ENCODE results near the gene SEC61A2.

SEC61A2 gene

GRCh38 chr10:12207114-12207513, 77.6 kb downstream of the SEC61A2 start:
- POLR2A ChIA-PET: interaction anchor here (0.6 kb wide), 1 partner anchor 72 kb away, joined by 10 read pairs; no protein-coding TSS in a partner anchor

DNA sequence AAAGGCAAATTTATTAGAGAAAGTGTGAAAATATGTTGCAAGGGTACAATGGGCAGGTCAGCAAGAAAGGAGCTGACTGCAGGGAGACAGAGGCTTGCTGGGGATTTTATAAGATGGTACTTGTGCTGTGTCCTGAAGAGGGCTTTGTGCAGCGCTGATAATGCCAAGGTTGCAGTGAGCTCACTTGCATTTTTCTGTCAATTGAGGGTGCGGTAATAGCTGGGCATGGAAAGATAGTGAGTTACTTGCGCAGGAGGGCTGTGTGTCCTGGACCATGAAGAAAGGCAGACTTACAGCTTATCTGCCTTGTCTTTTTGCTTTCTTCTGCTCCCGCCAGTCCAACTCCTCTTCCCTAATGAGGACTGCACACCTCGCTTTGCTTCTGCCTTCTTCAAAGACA, 79.0 kb downstream of the SEC61A2 start:
- DNase-seq (ENCODE audit: extremely low spot score): no peak
- TF ChIP-seq CTCF (IDR thresholded peaks at IDR 0.05; ENCODE audit: control extremely low read depth, extremely low read depth, low read depth, missing control alignments): no peak
- ChIA-PET CTCF (interaction anchor here (0.9 to 1.3 kb wide), 3 partner anchors 8 to 503 kb away, joined by 3 to 5 read pairs (median 3); no protein-coding TSS in a partner anchor), POLR2A (no interaction called here)

More at GRCh38 chr10:12207114-12207513, 77.6 kb downstream of the SEC61A2 start:
- no peak for TF ChIP-seq CTCF (IDR thresholded peaks at IDR 0.05; ENCODE audit: control extremely low read depth, extremely low read depth, low read depth, missing control alignments)
- CTCF ChIA-PET: interaction anchor here (1.0 to 1.3 kb wide), 2 partner anchors 15 to 505 kb away, joined by 3 read pairs; no protein-coding TSS in a partner anchor
- DNase-seq (ENCODE audit: extremely low spot score): no peak

GRCh38 chr10:12212454-12212853, 83.0 kb downstream of the SEC61A2 start:
- no peak for DNase-seq (ENCODE audit: extremely low spot score)
- ChIA-PET CTCF (interaction anchor here (0.7 to 4.4 kb wide), 5 partner anchors 9 to 690 kb away, joined by 3 to 22 read pairs (median 6); partner anchors contain the start of genes CDC123 and NUDT5), POLR2A (no interaction called here)
- TF ChIP-seq CTCF (IDR thresholded peaks at IDR 0.05; ENCODE audit: control extremely low read depth, extremely low read depth, low read depth, missing control alignments): no peak

DNA sequence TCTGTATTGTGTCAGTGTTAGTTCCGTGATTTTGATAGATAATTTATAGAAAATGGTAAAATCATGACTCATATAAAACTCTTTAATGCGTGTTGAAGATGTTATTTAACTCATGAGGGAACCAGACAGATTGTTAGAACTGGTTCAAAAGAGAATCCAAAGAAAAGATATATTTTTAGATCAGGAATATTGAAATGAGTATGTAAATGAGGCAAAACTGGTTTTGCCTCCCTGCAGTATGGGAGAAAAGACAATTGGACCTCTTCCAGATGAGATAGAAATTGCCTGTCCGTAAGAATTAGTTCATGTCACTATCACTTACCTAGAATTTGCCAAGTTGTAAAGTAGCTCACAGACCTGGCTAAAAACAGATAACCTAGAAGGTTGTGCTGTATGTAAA, 84.1 kb downstream of the SEC61A2 start:
- no peak for DNase-seq (ENCODE audit: extremely low spot score)
- TF ChIP-seq CTCF (IDR thresholded peaks at IDR 0.05; ENCODE audit: control extremely low read depth, extremely low read depth, low read depth, missing control alignments): no peak
- POLR2A ChIA-PET: no interaction called here
- CTCF ChIA-PET: interaction anchor here (0.7 to 4.4 kb wide), 19 partner anchors 8 to 886 kb away, joined by 3 to 39 read pairs (median 6); partner anchors contain the start of genes CDC123, NUDT5 and OPTN

- POLR2A ChIA-PET: no interaction called here
- DNase-seq (ENCODE audit: extremely low spot score): no peak
- no peak for TF ChIP-seq CTCF (IDR thresholded peaks at IDR 0.05; ENCODE audit: control extremely low read depth, extremely low read depth, low read depth, missing control alignments)
- CTCF ChIA-PET: interaction anchor here (0.7 to 4.4 kb wide), 28 partner anchors 8 to 886 kb away, joined by 3 to 39 read pairs (median 5); partner anchors contain the start of genes CAMK1D, CDC123, NUDT5 and OPTN
Measured at GRCh38 chr10:12214093-12214492, 84.6 kb downstream of the SEC61A2 start.

- CTCF ChIA-PET: interaction anchor here (0.7 to 4.4 kb wide), 34 partner anchors 9 to 885 kb away, joined by 3 to 39 read pairs (median 5); partner anchors contain the start of genes CAMK1D, NUDT5 and OPTN
- TF ChIP-seq CTCF (IDR thresholded peaks at IDR 0.05; ENCODE audit: control extremely low read depth, extremely low read depth, low read depth, missing control alignments): peak; percentile 50
- peak; percentile 29 for DNase-seq (ENCODE audit: extremely low spot score)
- POLR2A ChIA-PET: no interaction called here
Measured at GRCh38 chr10:12214763-12215218, 85.3 kb downstream of the SEC61A2 start.

Data from GM10248 (cell line).